Stimulated activated CD8-positive, alpha-beta memory T cell treated with anti-CD3 and anti-CD28 coated beads, Interleukin-4, amount 100 ng/mL, for 4 hours (primary cell): ENCODE results near the gene ZNF48.

Experiments used
- DNase-seq, 2 donors: peaks; one replicate each; pipeline ENCODE4 v3.0.0-alpha.2; 2020; ENCODE audit warnings: low read depth in 2 of 2, low spot score in 1 of 2

ZNF48 gene

GRCh38 chr16:30407102-30407803 lies 12.0 kb downstream of the ZNF48 start, which contains the start of gene ZNF771:
ZNF771 (plus strand) TSS chr16:30407606; CDS start chr16:30408054, 448 bp downstream.
- DNase-seq = peak; percentile 73 to 85

GRCh38 chr16:30407804-30408534 lies 12.7 kb downstream of the ZNF48 start:
- DNase-seq = no peak

- DNase-seq = peak; percentile 81 to 96
Observed at GRCh38 chr16:30409125-30410060, 14.2 kb downstream of the ZNF48 start.

- no peak for DNase-seq
Observed at GRCh38 chr16:30413112-30413806, 18.0 kb downstream of the ZNF48 start.

GRCh38 chr16:30414159-30414558 lies 18.9 kb downstream of the ZNF48 start:
- DNase-seq = no peak

- DNase-seq = no peak
Observed at GRCh38 chr16:30416047-30416603, 20.9 kb downstream of the ZNF48 start.

GRCh38 chr16:30416624-30417528 lies 21.7 kb downstream of the ZNF48 start:
- no peak for DNase-seq

- DNase-seq = peak; percentile 61 to 81
Observed at GRCh38 chr16:30417529-30418349, 22.5 kb downstream of the ZNF48 start.

- no peak for DNase-seq
Observed at GRCh38 chr16:30418350-30419181, 23.3 kb downstream of the ZNF48 start.

GRCh38 chr16:30421010-30421409 lies 25.8 kb downstream of the ZNF48 start:
- DNase-seq = no peak

GRCh38 chr16:30428055-30428454 lies 32.8 kb downstream of the ZNF48 start:
- DNase-seq = no peak

- no peak for DNase-seq
Observed at GRCh38 chr16:30429418-30429677, 34.1 kb downstream of the ZNF48 start.

GRCh38 chr16:30429678-30430427 lies 34.6 kb downstream of the ZNF48 start, which contains the start of gene DCTPP1:
DCTPP1 (minus strand) TSS chr16:30430030; CDS start chr16:30429980, 50 bp downstream.
- peak; percentile 89 to 96 for DNase-seq

GRCh38 chr16:30430428-30430970 lies 35.3 kb downstream of the ZNF48 start:
- DNase-seq = no peak

- no peak for DNase-seq
Observed at GRCh38 chr16:30434852-30435251, 39.6 kb downstream of the ZNF48 start.

GRCh38 chr16:30437511-30438046 lies 42.4 kb downstream of the ZNF48 start:
- no peak for DNase-seq

- no peak for DNase-seq
Observed at GRCh38 chr16:30438835-30439234, 43.6 kb downstream of the ZNF48 start.
